ENCODE results near the gene TIGIT.

- TF ChIP-seq EZH2 (IDR thresholded peaks at IDR 0.05; ENCODE audit: borderline replicate concordance, insufficient read depth, low read length, poor library complexity, severe bottlenecking) (no peak), POLR2AphosphoS5 (IDR thresholded peaks at IDR 0.05) (no peak), RAD21 (conservative IDR thresholded peaks at IDR 0.05) (no peak)
- TF ChIP-seq, protein P1, sequence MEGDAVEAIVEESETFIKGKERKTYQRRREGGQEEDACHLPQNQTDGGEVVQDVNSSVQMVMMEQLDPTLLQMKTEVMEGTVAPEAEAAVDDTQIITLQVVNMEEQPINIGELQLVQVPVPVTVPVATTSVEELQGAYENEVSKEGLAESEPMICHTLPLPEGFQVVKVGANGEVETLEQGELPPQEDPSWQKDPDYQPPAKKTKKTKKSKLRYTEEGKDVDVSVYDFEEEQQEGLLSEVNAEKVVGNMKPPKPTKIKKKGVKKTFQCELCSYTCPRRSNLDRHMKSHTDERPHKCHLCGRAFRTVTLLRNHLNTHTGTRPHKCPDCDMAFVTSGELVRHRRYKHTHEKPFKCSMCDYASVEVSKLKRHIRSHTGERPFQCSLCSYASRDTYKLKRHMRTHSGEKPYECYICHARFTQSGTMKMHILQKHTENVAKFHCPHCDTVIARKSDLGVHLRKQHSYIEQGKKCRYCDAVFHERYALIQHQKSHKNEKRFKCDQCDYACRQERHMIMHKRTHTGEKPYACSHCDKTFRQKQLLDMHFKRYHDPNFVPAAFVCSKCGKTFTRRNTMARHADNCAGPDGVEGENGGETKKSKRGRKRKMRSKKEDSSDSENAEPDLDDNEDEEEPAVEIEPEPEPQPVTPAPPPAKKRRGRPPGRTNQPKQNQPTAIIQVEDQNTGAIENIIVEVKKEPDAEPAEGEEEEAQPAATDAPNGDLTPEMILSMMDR (IDR thresholded peaks at IDR 0.05; ENCODE audit: poor library complexity, severe bottlenecking): no peak
- TF ChIP-seq, protein P2, sequence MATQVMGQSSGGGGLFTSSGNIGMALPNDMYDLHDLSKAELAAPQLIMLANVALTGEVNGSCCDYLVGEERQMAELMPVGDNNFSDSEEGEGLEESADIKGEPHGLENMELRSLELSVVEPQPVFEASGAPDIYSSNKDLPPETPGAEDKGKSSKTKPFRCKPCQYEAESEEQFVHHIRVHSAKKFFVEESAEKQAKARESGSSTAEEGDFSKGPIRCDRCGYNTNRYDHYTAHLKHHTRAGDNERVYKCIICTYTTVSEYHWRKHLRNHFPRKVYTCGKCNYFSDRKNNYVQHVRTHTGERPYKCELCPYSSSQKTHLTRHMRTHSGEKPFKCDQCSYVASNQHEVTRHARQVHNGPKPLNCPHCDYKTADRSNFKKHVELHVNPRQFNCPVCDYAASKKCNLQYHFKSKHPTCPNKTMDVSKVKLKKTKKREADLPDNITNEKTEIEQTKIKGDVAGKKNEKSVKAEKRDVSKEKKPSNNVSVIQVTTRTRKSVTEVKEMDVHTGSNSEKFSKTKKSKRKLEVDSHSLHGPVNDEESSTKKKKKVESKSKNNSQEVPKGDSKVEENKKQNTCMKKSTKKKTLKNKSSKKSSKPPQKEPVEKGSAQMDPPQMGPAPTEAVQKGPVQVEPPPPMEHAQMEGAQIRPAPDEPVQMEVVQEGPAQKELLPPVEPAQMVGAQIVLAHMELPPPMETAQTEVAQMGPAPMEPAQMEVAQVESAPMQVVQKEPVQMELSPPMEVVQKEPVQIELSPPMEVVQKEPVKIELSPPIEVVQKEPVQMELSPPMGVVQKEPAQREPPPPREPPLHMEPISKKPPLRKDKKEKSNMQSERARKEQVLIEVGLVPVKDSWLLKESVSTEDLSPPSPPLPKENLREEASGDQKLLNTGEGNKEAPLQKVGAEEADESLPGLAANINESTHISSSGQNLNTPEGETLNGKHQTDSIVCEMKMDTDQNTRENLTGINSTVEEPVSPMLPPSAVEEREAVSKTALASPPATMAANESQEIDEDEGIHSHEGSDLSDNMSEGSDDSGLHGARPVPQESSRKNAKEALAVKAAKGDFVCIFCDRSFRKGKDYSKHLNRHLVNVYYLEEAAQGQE (IDR thresholded peaks at IDR 0.05; ENCODE audit: borderline replicate concordance): no peak
These were observed 33.7 kb upstream of the TIGIT start for GRCh38 chr3:114260152-114260551.

Data from neural cell (in vitro differentiated cells).